Esophagus squamous epithelium (tissue), 5 donors: ENCODE measurements around the gene LSM14B. TPM values are rescaled to one million over a fixed set of nuclear protein-coding genes. Genes with fewer than 3 reads are reported as not detected.

Experiments used
- DNase-seq: peaks from one replicate; lab custom pipeline; 2025; lab: John Stamatoyannopoulos, UW
- H3K27ac ChIP-seq, 4 donors: fragments of 200-600 bp; sonication (generic); one replicate each; pipeline ENCODE4 v1.5.1; 2016 to 2019; ENCODE audit warnings: mild to moderate bottlenecking in 1 of 4
- H3K27me3 ChIP-seq, 4 donors: fragments of 200-600 bp; sonication (generic); 1 replicate in 3 of 4; 2 replicates in 1 of 4; pipeline versions ENCODE4 v1.5.1 to v1.6.0; 2017 to 2021; ENCODE audit warnings: antibody characterized with exemption in 1 of 4
- H3K36me3 ChIP-seq, 3 donors: fragments of 200-600 bp; sonication (generic); one replicate each; pipeline ENCODE4 v1.5.1; 2016 to 2019
- H3K4me1 ChIP-seq, 3 donors: fragments of 200-600 bp; sonication (generic); one replicate each; pipeline ENCODE4 v1.5.1; 2017 to 2019
- H3K4me3 ChIP-seq, 4 donors: fragments of 200-600 bp; sonication (generic); 1 replicate in 3 of 4; 2 replicates in 1 of 4; pipeline ENCODE4 v1.5.1; 2016 to 2019; ENCODE audit warnings: mild to moderate bottlenecking in 2 of 4, moderate library complexity in 1 of 4
- H3K9me3 ChIP-seq, 3 donors: fragments of 200-600 bp; sonication (generic); one replicate each; pipeline ENCODE4 v1.5.1; 2016 to 2019
- POLR2A ChIP-seq, 4 donors: fragments of 450-650 bp; IDR thresholded peaks; one replicate each; pipeline ENCODE4 v1.6.1; 2017; ENCODE audit warnings: antibody characterized with exemption in 4 of 4, mild to moderate bottlenecking in 4 of 4, moderate library complexity in 3 of 4
- WGBS, 2 donors: methylation state at CpG; one replicate each; pipeline ENCODE4 v1.1.5; 2018; 5-methylcytosine and 5-hydroxymethylcytosine counted together
- intact Hi-C: fragments of 100-400 bp; cut with DNase I; formaldehyde crosslinking; loops from one replicate; pipeline ENCODE4 v1.15.0; 2022
- total RNA-seq, 4 donors: library from RNA; depleted of rRNA; stranded (reverse); fragments of >200 nt; gene quantifications; one replicate each; pipeline ENCODE4 v1.1.0, GENCODE V29; 2016
- TF ChIP-seq, protein P1 (sequence below), 6 experiments: fragments of 450-650 bp in 4 of 6; fragments of 200-600 bp in 2 of 6; sonication (generic) in 2 of 6; IDR thresholded peaks; one replicate each; pipeline ENCODE4 v1.5.1; 2016 to 2019; ENCODE audit warnings: antibody characterized with exemption in 6 of 6, mild to moderate bottlenecking in 4 of 6, moderate library complexity in 4 of 6
- donor health status: DM: yes; HTN: yes; CAD: no.

The LSM14B gene
- total RNA-seq, 4 donors from 2014 or later = 18.1 to 30.5 (median 21.7) TPM

- no peak overlapping the region for H3K27ac ChIP-seq
- peaks cover 0 to 50% (median 0%) of the 10 kb centered on the region in 4 donors for H3K27me3 ChIP-seq
- no peak for TF ChIP-seq POLR2A (IDR thresholded peaks at IDR 0.05)
- TF ChIP-seq, protein P1, sequence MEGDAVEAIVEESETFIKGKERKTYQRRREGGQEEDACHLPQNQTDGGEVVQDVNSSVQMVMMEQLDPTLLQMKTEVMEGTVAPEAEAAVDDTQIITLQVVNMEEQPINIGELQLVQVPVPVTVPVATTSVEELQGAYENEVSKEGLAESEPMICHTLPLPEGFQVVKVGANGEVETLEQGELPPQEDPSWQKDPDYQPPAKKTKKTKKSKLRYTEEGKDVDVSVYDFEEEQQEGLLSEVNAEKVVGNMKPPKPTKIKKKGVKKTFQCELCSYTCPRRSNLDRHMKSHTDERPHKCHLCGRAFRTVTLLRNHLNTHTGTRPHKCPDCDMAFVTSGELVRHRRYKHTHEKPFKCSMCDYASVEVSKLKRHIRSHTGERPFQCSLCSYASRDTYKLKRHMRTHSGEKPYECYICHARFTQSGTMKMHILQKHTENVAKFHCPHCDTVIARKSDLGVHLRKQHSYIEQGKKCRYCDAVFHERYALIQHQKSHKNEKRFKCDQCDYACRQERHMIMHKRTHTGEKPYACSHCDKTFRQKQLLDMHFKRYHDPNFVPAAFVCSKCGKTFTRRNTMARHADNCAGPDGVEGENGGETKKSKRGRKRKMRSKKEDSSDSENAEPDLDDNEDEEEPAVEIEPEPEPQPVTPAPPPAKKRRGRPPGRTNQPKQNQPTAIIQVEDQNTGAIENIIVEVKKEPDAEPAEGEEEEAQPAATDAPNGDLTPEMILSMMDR (IDR thresholded peaks at IDR 0.05) = no peak
- no peak overlapping the region for H3K4me3 ChIP-seq
- H3K9me3 ChIP-seq = no peaks in the 10 kb centered on the region
- peaks cover 0 to 11% (median 0%) of the 10 kb centered on the region in 3 donors for H3K36me3 ChIP-seq
- WGBS, 2 donors = 81 to 83% methylated on average over 7 of the region's 10 CpGs
- DNase-seq = no peak
- peaks cover 13 to 30% (median 14%) of the 10 kb centered on the region in 3 donors for H3K4me1 ChIP-seq
- intact Hi-C loops = loop anchor here (5.0 kb wide), 2 partner anchors 42 to 52 kb away; partner anchors contain the start of gene TAF4
Measured at GRCh38 chr20:62119591-62120364, 2.5 kb upstream of the LSM14B start.

DNA sequence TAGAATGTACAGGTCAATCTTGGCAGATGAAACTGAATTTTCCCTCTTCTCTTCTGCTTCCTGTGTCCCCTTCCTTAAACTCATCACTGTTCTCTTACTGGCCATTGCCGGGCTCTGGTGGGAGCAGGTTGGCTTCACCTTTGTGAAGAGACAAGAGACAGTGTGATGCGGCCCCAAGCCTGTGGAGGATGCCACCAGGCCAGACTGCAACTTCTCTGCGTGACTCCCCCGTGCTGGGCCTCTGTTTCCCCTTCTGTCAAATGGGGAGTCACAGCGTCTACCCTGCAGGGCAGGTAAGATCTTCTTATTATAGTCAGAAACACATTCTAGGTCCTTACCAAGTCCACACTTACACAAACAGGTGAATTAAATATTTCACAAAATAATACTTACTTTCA lies 1.9 kb upstream of the LSM14B start:
- H3K36me3 ChIP-seq = peaks cover 0 to 17% (median 3%) of the 10 kb centered on the region in 3 donors
- no peaks in the 10 kb centered on the region for H3K9me3 ChIP-seq
- intact Hi-C loops = loop anchor here (5.0 kb wide), 1 partner anchor 53 kb away; the partner anchor contains the start of gene TAF4
- H3K4me3 ChIP-seq = no peak overlapping the region
- no peak overlapping the region for H3K27ac ChIP-seq
- DNase-seq = no peak
- TF ChIP-seq, protein P1 (IDR thresholded peaks at IDR 0.05) = no peak
- no peak for TF ChIP-seq POLR2A (IDR thresholded peaks at IDR 0.05)
- peaks cover 13 to 31% (median 14%) of the 10 kb centered on the region in 3 donors for H3K4me1 ChIP-seq
- H3K27me3 ChIP-seq = peaks cover 0 to 44% (median 0%) of the 10 kb centered on the region in 4 donors
- WGBS, 2 donors = 88 to 100% methylated on average over 4 to 5 of the region's 5 CpGs

DNA sequence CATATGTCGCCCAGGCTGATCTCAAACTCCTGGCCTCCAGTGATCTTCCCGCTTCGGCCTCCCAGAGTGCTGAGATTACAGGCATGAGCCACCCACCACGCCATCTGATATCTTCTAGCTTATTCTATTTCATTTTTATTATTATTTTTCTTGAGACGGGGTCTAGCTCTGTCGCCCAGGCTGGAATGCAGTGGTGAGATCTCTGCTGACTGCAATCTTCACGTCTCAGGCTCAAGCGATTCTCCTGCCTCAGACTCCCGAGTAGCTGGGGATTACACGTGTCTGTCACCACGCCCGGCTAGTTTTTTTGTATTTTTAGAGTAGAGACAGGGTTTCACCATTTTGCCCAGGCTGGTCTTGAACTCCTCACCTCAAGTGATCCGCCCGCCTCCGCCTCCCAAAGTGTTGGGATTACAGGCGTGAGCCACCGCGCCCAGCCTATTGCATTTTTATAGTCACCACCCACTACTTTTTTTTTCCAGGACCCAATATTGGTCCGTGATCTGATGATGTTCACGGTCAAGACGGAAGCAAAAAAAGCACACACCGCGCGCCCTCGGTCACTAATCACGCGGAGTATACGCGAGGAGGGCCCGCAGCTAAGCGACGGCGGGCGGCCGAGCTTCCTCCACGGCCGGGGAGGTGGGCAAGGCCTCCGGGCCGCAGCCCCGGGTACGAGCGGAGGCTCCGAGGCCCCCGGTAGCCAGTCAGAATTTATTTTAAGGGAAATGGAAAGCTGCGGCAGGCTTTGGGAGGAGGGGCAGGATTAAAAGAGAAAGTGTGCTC lies 1.1 kb upstream of the LSM14B start:
- H3K27me3 ChIP-seq = peaks cover 0 to 36% (median 0%) of the 10 kb centered on the region in 4 donors
- H3K4me1 ChIP-seq = peaks cover 13 to 31% (median 14%) of the 10 kb centered on the region in 3 donors
- H3K27ac ChIP-seq = peak overlapping the region; percentile 93 to 99 (median 95)
- peak overlapping the region; percentile 62 to 85 (median 72) for H3K4me3 ChIP-seq
- intact Hi-C loops = loop anchor here (5.0 kb wide), 1 partner anchor 54 kb away; the partner anchor contains the start of gene TAF4
- WGBS, 2 donors = 29 to 37% methylated on average over 18 to 27 of the region's 45 CpGs
- DNase-seq = no peak
- TF ChIP-seq, protein P1 (IDR thresholded peaks at IDR 0.05) = no peak
- peak in 1 of 4 donors; percentile 44 for TF ChIP-seq POLR2A (IDR thresholded peaks at IDR 0.05)
- H3K36me3 ChIP-seq = peaks cover 0 to 25% (median 12%) of the 10 kb centered on the region in 3 donors
- H3K9me3 ChIP-seq = no peaks in the 10 kb centered on the region

DNA sequence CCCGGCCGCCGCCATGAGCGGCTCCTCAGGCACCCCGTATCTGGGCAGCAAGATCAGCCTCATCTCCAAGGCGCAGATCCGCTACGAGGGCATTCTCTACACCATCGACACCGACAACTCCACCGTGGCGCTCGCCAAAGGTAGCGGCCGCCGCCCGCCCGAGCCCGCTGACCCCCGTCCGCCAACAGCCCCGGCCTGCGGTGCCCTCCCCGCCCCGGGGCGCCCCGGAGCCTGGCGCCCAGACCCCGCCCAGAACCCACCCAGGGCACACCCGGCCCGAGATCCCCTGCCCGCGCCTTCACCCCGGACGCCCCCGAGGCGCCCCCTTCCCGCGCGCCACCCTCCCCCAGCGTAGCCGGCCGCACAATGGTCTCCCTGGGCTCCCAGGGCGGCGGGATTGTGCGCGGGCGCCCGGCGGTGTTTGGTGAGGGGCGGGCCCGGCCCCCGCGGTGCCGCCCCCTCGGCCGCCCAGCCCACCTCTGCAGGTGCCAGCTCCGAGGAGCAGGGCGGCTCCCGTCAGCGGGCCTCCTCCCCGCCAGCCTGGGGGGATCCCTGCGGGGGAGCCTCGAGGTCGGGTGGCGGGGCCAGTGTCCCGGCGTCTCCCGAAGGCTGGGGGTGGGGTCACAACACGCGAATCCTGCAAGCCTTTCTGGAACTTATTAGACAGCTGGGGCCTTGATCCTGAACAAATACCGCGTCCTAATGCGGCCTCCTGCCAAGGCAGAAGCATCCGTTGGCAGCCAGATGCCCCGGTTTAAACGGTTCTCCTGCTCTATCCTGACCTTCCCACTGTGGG lies 577 bp downstream of the LSM14B start:
- H3K9me3 ChIP-seq = no peaks in the 10 kb centered on the region
- TF ChIP-seq, protein P1 (IDR thresholded peaks at IDR 0.05) = no peak
- TF ChIP-seq POLR2A (IDR thresholded peaks at IDR 0.05) = peak in 1 of 4 donors; percentile 27
- WGBS, 2 donors = 0 to 3% methylated on average over 4 to 7 of the region's 77 CpGs
- peak overlapping the region; percentile 64 to 97 (median 83) for H3K4me3 ChIP-seq
- H3K27me3 ChIP-seq = peaks cover 0 to 19% (median 0%) of the 10 kb centered on the region in 4 donors
- H3K4me1 ChIP-seq = peaks cover 13 to 31% (median 14%) of the 10 kb centered on the region in 3 donors
- peak overlapping the region; percentile 87 to 99 (median 94) for H3K27ac ChIP-seq
- intact Hi-C loops = loop anchor here (5.0 kb wide), 1 partner anchor 56 kb away; the partner anchor contains the start of gene TAF4
- no peak for DNase-seq
- peaks cover 10 to 42% (median 19%) of the 10 kb centered on the region in 3 donors for H3K36me3 ChIP-seq
